NCI-H2227 (cell line): ENCODE measurements around the gene TAS2R30.

Experiments
- DNase-seq: peaks from one replicate; lab custom pipeline; 2025; ENCODE audit not compliant: unreplicated experiment; lab: John Stamatoyannopoulos, UW

Gene TAS2R30

GRCh38 chr12:11134305-11134704 is at the start of gene TAS2R30:
TSS of gene TAS2R30 (minus strand) at chr12:11134644. CDS start at chr12:11134244, 400 bp downstream.
- DNase-seq = no peak

- DNase-seq = no peak
These were observed 48.6 kb upstream of the TAS2R30 start for GRCh38 chr12:11183011-11183410.

GRCh38 chr12:11182529-11182928 is 48.1 kb upstream of the TAS2R30 start:
- no peak for DNase-seq

- DNase-seq = no peak
These were observed 43.8 kb upstream of the TAS2R30 start for GRCh38 chr12:11178250-11178649.

GRCh38 chr12:11174022-11174421 is 39.6 kb upstream of the TAS2R30 start:
- no peak for DNase-seq

- DNase-seq = peak; percentile 8
These were observed 37.7 kb upstream of the TAS2R30 start for GRCh38 chr12:11171969-11172675.

- peak; percentile 94 for DNase-seq
These were observed 36.9 kb upstream of the TAS2R30 start, which contains the start of gene SMIM10L1 for GRCh38 chr12:11171145-11171968. TSS of gene SMIM10L1 (plus strand) at chr12:11171194. CDS start at chr12:11171357, 163 bp downstream.

GRCh38 chr12:11170810-11171144 is 36.3 kb upstream of the TAS2R30 start:
- no peak for DNase-seq

- DNase-seq = no peak
These were observed 31.9 kb upstream of the TAS2R30 start for GRCh38 chr12:11166300-11166699.

GRCh38 chr12:11164384-11164783 is 29.9 kb upstream of the TAS2R30 start:
- DNase-seq = no peak

- DNase-seq = no peak
These were observed 28.1 kb upstream of the TAS2R30 start for GRCh38 chr12:11162502-11162901.

- DNase-seq = no peak
These were observed 24.5 kb upstream of the TAS2R30 start for GRCh38 chr12:11158885-11159444.

GRCh38 chr12:11154400-11154925 is 20.0 kb upstream of the TAS2R30 start:
- no peak for DNase-seq

GRCh38 chr12:11152725-11153124 is 18.3 kb upstream of the TAS2R30 start:
- DNase-seq = no peak

- no peak for DNase-seq
These were observed 16.4 kb upstream of the TAS2R30 start for GRCh38 chr12:11150832-11151231.

GRCh38 chr12:11147420-11147819 is 13.0 kb upstream of the TAS2R30 start:
- no peak for DNase-seq

GRCh38 chr12:11144297-11144696 is 9.9 kb upstream of the TAS2R30 start:
- no peak for DNase-seq

GRCh38 chr12:11143352-11143751 is 8.9 kb upstream of the TAS2R30 start:
- no peak for DNase-seq

GRCh38 chr12:11136075-11136474 is 1.6 kb upstream of the TAS2R30 start:
- no peak for DNase-seq

GRCh38 chr12:11133816-11134215 is 628 bp downstream of the TAS2R30 start:
- no peak for DNase-seq

GRCh38 chr12:11133162-11133561 is 1.3 kb downstream of the TAS2R30 start:
- DNase-seq = no peak

GRCh38 chr12:11130999-11131398 is 3.4 kb downstream of the TAS2R30 start:
- no peak for DNase-seq
